ENCODE measurements around the gene MALRD1. TPM values are rescaled to one million over a fixed set of nuclear protein-coding genes. Genes with fewer than 3 reads are reported as not detected.

MALRD1 gene
- polyA plus RNA-seq, 3 donors: 0.06 to 0.98 TPM; not detected in 1

DNA sequence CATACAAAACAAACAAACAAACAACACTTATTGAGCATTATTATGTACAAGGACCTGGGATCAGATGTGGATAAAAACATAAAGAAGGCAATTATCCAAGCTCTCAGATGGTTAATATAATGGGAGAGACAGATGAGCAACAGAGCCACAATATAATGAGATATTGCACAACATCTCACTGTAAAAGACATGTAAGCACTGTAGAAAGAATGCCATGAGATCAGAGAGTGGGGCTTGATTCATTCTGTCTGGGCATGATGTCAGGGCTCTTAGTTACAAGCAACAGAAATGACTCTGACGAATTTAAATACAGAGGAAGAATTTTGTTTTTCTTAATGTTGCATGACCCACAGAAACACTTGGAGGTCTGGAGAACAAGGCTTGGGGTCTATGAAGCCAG, 602.9 kb downstream of the MALRD1 start:
- H3K27ac ChIP-seq (ENCODE audit: low read depth, low read length): no peak overlapping the region
- 78 to 84% (median 79%) methylated on average over 1 of the region's 1 CpG for WGBS, 3 donors

DNA sequence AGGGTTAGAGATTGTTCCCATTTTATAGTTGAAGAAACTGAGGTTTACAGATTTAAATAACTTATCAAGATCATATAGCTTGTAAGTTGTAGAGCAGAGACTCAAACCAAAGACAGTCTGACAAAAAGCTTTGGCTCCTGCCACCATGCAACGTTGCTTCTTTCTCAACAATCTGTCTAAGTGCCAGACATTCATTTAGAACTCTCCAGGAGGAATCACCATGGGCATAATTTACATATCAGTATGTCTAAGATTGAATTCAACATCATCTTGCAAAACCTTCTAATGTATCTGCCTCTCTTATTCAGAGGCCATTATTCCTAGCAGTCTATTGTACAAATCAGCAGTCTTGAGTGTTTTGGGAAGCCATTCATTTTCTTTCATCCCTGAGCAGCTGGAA, 604.1 kb downstream of the MALRD1 start:
- H3K27ac ChIP-seq (ENCODE audit: low read depth, low read length): no peak overlapping the region
- WGBS, 3 donors: 57 to 62% (median 60%) methylated on average over 1 of the region's 1 CpG

DNA sequence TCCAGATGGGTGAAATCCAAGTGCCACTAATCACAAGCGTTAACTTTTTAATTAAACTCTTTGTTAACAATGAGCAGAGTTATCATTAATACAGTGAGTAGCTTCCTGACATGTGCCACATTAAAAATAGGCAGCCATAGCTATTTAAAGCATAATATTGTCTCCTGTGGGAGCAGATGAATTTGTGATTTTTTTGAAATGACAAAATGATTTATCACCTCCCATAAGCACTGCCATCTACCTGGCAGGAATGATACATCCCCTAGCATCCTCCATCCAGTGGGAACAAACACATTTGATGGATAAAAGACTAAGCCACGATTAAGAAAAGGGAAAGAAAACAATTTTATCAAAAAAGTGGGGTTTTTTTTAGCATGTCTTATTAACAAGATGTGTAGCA, 605.3 kb downstream of the MALRD1 start:
- no peak overlapping the region for H3K27ac ChIP-seq (ENCODE audit: low read depth, low read length)
- 68 to 76% (median 69%) methylated on average over 2 of the region's 2 CpGs for WGBS, 3 donors

DNA sequence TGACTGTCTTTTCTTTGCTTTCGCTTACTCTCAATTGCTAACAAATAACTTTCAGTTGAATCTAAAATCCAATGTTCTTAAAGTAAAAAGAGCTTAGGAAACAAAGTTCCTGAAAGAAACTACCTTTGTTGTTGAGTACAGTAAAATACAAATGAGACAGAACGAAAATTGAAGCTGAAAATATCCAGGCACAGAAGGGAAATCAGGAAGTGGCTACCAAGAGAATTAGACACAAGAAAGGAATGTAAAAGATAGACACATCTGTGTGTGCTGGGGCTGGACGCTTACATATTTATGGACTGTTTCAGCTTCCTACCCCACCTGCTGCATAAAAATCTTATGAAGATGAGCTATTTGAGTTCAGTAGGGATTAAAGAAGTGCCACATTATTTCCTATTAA, 606.0 kb downstream of the MALRD1 start:
- 35 to 70% (median 42%) methylated on average over 3 of the region's 3 CpGs for WGBS, 3 donors
- no peak overlapping the region for H3K27ac ChIP-seq (ENCODE audit: low read depth, low read length)

DNA sequence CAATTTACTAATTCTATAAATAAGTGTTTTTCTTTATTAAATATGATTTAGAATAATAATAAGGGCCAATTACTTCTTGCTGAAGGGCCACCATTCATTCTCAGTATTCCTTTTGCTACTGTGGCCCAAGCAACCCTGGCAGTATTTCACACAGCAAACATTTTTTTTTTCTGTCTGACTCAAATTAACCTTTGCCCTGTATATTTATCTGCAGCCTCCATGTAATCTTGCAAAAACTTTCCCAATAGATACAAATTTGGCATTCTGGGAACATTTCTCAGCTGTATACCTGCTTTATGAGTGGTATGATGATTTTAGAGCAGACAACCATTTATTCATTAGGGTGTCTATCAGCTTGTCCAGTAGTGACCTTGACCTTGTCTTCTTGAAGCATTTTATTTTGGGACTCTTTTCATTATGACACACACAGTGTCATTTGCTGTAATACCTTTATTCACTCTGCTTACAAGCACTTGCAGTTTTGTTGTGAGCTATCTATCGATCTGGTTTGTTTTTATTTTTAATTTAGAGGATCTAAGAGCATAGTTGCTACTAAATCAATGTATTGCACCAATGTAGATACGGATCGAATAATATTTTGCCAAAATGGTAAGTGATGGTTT, 607.9 kb downstream of the MALRD1 start:
- WGBS, 3 donors: 91 to 94% (median 93%) methylated on average over 3 of the region's 3 CpGs
- no peak overlapping the region for H3K27ac ChIP-seq (ENCODE audit: low read depth, low read length)

DNA sequence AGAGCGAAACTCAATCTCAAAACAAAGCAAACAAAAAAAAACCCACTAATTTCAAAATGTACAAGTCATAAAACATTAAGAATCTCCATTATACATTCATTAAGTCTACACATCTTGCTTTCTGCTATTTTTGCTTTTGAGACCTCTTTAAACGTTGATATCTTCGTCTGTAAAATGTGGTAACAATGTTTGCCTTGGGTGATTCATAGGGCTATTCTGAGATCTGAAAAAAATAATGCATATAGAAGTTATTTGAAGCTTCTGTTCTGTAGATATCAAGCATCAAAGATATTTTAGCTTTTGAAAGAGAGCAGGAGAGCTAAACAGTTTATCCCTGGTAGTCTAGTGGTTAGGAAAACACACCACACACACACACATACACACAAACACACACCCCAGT, 609.5 kb downstream of the MALRD1 start:
- H3K27ac ChIP-seq (ENCODE audit: low read depth, low read length): no peak overlapping the region
- WGBS, 3 donors: 58 to 91% (median 88%) methylated on average over 3 of the region's 3 CpGs

DNA sequence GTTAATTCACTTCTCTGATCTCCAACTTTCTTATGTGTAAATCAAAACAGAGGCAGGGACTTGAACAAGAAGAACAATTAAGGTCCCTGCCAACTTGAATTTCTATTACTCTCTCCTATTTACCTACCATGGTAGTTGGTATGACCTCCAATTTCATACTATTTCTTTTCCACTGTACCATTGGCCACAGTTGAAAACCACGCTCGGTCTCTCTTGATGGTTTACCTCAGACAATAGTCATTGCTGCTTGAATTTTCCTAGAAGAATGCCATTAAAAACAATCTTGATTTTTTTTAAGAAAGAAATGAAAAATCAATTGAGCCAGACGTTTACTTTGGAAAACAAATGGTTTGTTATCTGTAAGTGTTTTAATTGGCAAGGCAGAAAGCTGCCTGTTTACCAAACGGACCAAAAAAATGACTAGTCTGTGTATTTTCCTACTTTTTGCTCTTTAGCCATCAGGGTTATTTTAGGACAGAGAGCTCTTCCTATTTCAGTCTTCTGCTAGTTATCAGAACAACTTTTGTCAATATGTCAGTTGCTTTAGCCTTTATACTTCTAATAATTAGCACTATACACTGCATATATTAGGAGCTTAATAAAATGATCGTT, 610.1 kb downstream of the MALRD1 start:
- 42 to 74% (median 65%) methylated on average over 5 of the region's 5 CpGs for WGBS, 3 donors
- H3K27ac ChIP-seq (ENCODE audit: low read depth, low read length): no peak overlapping the region

DNA sequence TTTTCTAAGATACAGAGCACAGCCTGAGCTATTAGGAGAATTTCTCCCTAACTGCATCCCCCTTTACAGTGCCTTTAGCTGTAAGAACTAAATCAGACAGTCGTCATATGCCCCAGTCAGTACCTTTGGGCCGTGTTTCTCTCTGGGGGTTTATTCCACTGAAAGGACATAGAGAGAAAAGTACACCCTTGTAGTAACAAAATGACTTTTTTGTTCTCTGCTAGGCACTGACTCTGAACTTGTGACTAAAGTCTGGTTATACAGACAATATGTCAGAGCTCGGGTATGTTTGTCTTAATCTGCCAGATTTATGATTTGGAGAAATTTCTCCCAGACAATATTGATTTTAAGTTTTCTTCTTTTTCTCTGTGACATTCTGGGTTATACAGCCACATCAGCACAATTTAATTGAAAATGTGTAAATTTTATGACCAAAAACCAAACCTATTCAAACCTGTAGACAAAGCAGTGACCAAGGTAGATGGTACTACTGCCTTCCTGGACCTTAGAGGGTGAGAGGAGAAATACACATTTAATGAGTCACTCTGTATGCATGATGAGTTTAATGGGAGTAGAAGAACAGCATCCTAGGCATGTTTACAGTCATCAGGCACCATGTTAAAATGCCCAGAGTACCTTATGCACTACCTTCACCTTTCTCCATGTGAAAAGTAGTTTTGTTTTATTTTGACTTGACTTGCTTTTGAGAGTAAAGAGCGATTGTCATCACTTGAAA, 611.5 kb downstream of the MALRD1 start:
- H3K27ac ChIP-seq (ENCODE audit: low read depth, low read length): no peak overlapping the region
- 72 to 92% (median 87%) methylated on average over 4 of the region's 4 CpGs for WGBS, 3 donors

DNA sequence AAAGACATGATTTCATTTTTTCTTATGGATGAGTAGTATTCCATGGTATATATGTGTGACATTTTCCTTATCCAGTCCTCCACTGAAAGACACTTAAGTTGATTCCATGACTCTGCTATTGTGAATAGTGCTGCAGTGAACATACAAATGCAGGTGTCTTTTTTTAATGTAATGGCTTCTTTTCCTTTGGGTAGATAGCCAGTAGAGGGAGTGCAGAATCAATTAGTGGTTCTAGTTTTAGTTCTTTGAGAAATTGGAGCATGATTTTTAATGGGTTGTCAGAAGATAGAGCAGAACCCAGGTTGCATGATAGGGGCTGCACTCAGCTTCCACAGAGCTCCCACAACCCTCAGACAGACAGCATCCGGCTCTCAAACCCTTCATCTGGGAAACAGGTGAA, 614.7 kb downstream of the MALRD1 start:
- H3K27ac ChIP-seq (ENCODE audit: low read depth, low read length): no peak overlapping the region
- 38 to 96% (median 91%) methylated on average over 1 of the region's 1 CpG for WGBS, 3 donors

DNA sequence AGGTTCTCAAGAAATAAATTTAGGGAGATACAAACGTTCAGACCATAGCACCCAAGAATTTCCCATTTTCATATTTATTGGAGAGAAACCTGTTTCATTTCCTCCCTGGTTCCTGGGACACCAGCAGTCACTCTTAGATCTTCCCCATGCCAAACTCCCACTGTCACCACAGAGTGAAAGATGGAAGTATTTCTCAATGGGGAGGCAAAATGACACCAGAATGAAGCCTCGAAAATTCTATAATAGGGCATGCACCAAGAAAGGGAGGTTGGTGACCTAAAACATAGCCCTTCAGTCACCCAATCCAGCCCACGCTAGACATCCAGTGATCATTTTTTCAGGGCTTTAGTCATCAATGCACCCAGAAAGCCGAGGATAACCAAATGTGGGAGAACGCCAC, 619.5 kb downstream of the MALRD1 start:
- 79 to 87% (median 86%) methylated on average over 5 of the region's 5 CpGs for WGBS, 3 donors

DNA sequence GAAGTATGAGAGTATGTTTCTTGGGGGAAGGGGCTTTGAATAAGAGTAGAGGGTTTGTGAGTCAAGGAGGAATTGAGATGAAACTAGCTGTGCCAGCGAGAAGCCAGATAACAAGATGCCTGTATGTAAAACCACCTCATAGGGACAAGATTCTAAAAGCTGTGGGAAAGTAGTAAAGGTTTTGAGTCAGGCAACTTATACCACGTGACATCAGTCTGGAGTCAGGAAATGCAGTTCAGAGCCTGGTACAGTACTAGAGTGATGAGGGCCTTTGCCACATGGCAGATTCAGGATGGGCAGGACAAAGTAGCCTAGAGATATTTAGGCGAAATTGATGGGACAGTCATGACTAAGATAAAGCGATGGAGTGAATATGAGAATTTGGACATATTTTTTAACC, 627.5 kb downstream of the MALRD1 start:
- H3K27ac ChIP-seq (ENCODE audit: low read depth, low read length): no peak overlapping the region
- WGBS, 3 donors: 75 to 90% (median 89%) methylated on average over 4 of the region's 4 CpGs

More for the DNA sequence above, 619.5 kb downstream of the MALRD1 start:
- H3K27ac ChIP-seq (ENCODE audit: low read depth, low read length): no peak overlapping the region

DNA sequence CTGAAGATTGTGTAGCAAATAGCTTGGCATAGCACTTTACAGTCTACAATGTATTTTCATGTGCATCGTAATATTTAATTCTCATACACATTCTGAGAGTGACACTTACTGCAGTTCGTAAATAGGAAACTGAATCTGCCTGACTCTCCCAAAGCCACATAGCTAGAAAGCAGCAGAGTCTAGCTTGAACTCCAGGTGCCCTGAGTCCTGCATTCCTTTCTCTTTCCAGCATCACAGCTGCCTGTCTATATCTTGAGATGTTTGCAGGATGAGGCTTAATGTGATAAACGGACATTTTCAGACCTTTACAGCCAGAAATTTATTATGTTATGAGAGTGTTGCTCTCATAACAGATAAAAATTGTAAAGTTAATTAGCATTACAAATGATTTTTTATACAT, 634.8 kb downstream of the MALRD1 start:
- 65 to 82% (median 80%) methylated on average over 3 of the region's 3 CpGs for WGBS, 3 donors
- H3K27ac ChIP-seq (ENCODE audit: low read depth, low read length): no peak overlapping the region

DNA sequence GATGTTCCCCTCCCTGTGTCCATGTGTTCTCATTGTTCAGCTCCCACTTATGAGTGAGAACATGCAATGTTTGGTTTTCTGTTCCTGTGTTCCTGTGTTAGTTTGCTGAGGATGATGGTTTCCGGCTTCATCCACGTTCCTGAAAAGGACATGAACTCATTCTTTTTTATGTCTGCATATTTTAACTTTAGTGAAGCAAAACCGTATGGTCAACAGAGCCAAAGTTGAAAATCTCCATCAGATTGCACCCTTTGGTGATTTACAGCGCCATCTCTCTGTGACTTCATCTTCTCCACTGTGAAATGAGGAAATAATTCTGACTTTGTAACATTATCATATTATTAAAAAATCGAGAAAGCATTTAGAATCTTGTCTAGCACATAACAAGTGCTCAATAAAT, 635.4 kb downstream of the MALRD1 start:
- no peak overlapping the region for H3K27ac ChIP-seq (ENCODE audit: low read depth, low read length)
- 50 to 64% (median 55%) methylated on average over 5 of the region's 5 CpGs for WGBS, 3 donors

DNA sequence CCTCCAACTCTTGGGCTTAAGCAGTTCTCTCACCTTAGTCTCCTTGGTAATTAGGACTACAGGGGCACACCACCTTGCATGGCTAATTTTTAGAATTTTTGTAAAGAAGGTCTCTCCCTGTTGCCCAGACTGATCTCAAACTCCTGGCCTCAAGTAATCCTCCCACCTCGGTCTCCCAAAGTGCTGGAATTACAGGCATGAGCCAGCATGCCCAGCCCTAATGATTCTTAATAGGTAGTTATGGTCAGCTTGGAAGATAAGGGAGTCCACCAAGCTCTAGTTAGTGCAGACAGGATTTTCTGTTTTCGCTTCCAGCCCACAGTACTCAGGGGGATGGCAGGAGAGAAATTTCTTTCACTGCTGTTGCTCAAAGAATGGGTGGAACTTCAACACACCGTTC, 639.7 kb downstream of the MALRD1 start:
- WGBS, 3 donors: 56 to 83% (median 74%) methylated on average over 3 of the region's 3 CpGs

DNA sequence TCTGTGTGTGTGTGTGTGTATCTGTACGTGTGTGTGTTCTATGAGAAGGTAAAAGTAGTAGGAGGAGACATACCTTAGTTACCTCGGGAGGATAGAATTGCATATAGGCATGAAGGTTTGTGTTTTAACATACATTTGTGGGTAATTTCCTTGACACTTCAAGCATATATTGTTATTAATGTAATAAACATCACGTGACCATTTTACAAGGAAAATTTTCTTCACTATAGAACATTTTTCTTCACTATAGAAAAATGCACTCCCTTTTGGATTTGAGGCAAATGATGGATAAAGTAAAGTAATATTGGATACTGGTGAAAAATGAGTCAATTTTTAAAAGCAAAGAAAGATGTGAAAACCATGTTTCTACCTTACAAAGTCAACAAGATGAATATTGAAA, 640.6 kb downstream of the MALRD1 start:
- H3K27ac ChIP-seq (ENCODE audit: low read depth, low read length): no peak overlapping the region
- 64 to 80% (median 76%) methylated on average over 3 of the region's 3 CpGs for WGBS, 3 donors

More for the DNA sequence above, 639.7 kb downstream of the MALRD1 start:
- no peak overlapping the region for H3K27ac ChIP-seq (ENCODE audit: low read depth, low read length)

DNA sequence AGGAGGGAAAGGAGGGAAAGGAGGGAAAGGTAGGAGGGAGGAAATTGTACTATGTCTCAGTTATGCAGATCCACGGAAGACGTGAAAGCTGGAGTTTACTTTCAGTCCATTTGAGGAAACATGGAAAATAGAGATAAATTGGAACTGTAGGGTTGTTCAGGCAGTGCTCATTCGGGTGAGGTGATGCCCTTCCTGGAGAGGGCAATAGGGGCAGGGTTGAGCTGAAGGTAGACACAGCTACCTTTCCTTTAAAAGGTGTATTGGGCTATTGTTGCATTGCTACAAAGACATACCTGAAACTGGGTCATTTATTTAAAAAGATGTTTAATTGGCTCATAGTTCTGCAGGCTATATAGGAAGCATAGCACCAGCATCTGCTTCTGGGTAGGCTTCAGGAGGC, 650.7 kb downstream of the MALRD1 start:
- no peak overlapping the region for H3K27ac ChIP-seq (ENCODE audit: low read depth, low read length)
- WGBS, 3 donors: 72 to 88% (median 83%) methylated on average over 3 of the region's 3 CpGs

DNA sequence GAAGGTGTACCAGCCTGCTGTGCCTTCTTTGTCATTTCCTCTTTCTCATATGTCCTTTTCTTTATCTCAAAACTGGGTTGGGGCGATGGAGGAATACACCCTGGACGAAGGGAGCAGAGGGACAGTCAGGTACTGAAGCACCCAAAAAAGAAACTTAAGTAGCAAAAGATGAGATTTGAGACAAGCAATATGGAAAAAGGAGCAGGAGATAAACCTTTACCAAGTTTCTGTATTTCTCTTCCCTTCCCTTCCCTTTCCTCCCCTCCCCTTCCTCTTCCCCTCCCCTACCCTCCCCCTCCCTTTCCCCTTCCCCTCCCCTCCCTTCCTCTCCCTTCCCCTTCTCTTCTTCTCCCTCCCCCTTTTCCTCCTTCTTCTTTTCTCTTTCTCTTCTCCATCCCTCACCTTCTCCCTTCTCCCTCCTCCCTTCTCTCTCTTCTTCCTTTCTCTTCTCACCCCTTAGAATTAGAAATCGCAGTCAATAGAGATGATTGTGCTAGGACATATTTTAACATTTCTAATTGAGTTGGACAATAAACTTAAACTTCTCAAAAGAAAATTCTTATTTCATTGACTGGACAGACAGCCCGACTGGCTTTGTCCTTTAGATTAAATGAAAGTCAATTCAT, 652.9 kb downstream of the MALRD1 start:
- 65 to 94% (median 91%) methylated on average over 4 of the region's 4 CpGs for WGBS, 3 donors
- H3K27ac ChIP-seq (ENCODE audit: low read depth, low read length): no peak overlapping the region

DNA sequence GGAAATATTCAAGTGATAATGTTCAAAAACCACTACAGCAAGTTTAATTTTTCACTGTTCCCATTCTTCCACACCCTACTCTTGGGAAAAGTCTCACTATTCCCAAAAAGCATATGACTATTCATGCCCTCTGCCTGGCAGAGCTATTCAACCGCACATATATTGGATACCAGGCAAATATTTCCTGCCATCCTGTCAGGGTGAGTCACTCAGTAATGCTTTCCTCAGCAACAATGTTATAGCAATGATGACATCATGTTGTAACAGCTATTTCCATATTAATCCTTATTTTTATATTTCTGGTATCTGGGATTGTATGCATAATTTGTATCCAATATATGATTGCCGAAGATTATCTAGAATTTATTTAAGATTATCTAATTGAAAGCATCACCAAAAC, 653.6 kb downstream of the MALRD1 start:
- 83 to 87% (median 84%) methylated on average over 2 of the region's 2 CpGs for WGBS, 3 donors
- no peak overlapping the region for H3K27ac ChIP-seq (ENCODE audit: low read depth, low read length)

DNA sequence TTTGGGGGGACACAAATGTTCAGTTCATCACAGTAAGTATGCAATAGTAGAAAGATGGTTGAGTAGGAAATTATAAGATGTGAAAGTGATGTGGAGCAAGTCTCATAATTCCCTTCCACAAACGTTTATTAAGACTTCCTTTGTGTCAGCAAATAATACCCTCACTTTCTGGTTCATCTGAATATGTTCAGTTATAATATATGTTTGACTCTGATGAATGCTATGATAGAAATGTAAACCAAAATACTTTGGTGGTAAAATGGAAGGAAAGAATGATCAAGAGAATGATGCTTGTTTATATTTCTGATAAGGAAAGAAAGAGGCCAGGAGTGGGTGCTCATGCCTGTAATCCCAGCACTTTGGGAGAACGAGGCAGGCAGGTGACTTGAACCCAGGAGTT, 655.9 kb downstream of the MALRD1 start:
- H3K27ac ChIP-seq (ENCODE audit: low read depth, low read length): no peak overlapping the region
- 38 to 57% (median 52%) methylated on average over 2 of the region's 2 CpGs for WGBS, 3 donors
